NCI-H2107 treated with DMSO at 0.1 percent for 48 hours (cell line): ENCODE data around the gene SAFB.
"Not testable (repeated sequence)": the region's sequence is repeated elsewhere in the genome, so short reads cannot be mapped to it uniquely, and the experiment has no call there.

Experiments used
- DNase-seq: peaks from one replicate; lab custom pipeline; 2025; ENCODE audit not compliant: unreplicated experiment; lab: John Stamatoyannopoulos, UW

The SAFB gene

GRCh38 chr19:5696196-5697021, 73.5 kb downstream of the SAFB start:
- no peak for DNase-seq

GRCh38 chr19:5697022-5697889, 74.4 kb downstream of the SAFB start:
- no peak for DNase-seq

GRCh38 chr19:5697890-5698634, 75.2 kb downstream of the SAFB start:
- no peak for DNase-seq

- DNase-seq: no peak
Observed at GRCh38 chr19:5698635-5699422, 75.9 kb downstream of the SAFB start.

- DNase-seq: no peak
Observed at GRCh38 chr19:5700455-5701092, 77.7 kb downstream of the SAFB start.

GRCh38 chr19:5702053-5702410, 79.1 kb downstream of the SAFB start:
- DNase-seq: not testable (repeated sequence)

GRCh38 chr19:5703819-5704818, 81.2 kb downstream of the SAFB start:
- DNase-seq: no peak

- no peak for DNase-seq
Observed at GRCh38 chr19:5705552-5705951, 82.7 kb downstream of the SAFB start.

- DNase-seq: no peak
Observed at GRCh38 chr19:5706876-5707573, 84.1 kb downstream of the SAFB start.

- no peak for DNase-seq
Observed at GRCh38 chr19:5707576-5708575, 85.0 kb downstream of the SAFB start.

- DNase-seq: no peak
Observed at GRCh38 chr19:5711025-5711424, 88.1 kb downstream of the SAFB start.

GRCh38 chr19:5711713-5712161, 88.9 kb downstream of the SAFB start:
- DNase-seq: no peak

- no peak for DNase-seq
Observed at GRCh38 chr19:5713228-5713627, 90.3 kb downstream of the SAFB start.

- no peak for DNase-seq
Observed at GRCh38 chr19:5714816-5715215, 91.9 kb downstream of the SAFB start.

- no peak for DNase-seq
Observed at GRCh38 chr19:5717215-5717935, 94.5 kb downstream of the SAFB start.
